Osteoblast (primary cell): ENCODE data around the gene ADI1. TPM values are rescaled to one million over a fixed set of nuclear protein-coding genes. Genes with fewer than 3 reads are reported as not detected.

Experiments
- DNase-seq: peaks from one replicate; pipeline ENCODE4 v3.0.0; 2011; ENCODE audit warnings: low spot score, mixed read lengths; ENCODE audit not compliant: insufficient read length; ENCODE audit errors: missing footprints
- H2AFZ ChIP-seq: 2 replicates; pipeline ENCODE4 v1.6.0; 2011; ENCODE audit warnings: mild to moderate bottlenecking, low read length
- H3K27ac ChIP-seq: 2 replicates; pipeline ENCODE4 v1.5.1; 2011; ENCODE audit warnings: mild to moderate bottlenecking, low read depth, low read length, moderate library complexity
- H3K27me3 ChIP-seq: 2 replicates; pipeline ENCODE4 v1.6.0; 2012; ENCODE audit warnings: mild to moderate bottlenecking, control low read depth, inconsistent platforms, low read length, moderate library complexity; ENCODE audit not compliant: insufficient read depth
- H3K36me3 ChIP-seq: 2 replicates; pipeline ENCODE4 v1.5.1; 2011; ENCODE audit warnings: mild to moderate bottlenecking, low read length, control low read depth, moderate library complexity; ENCODE audit not compliant: insufficient read depth
- H3K4me1 ChIP-seq: 2 replicates; pipeline ENCODE4 v1.5.1; 2011; ENCODE audit warnings: mild to moderate bottlenecking, low read length, control low read depth, moderate library complexity; ENCODE audit not compliant: insufficient read depth
- H3K4me2 ChIP-seq: 2 replicates; pipeline ENCODE4 v1.6.0; 2011; ENCODE audit warnings: mild to moderate bottlenecking, low read length; ENCODE audit not compliant: insufficient read depth
- H3K4me3 ChIP-seq: fragments of 200-600 bp; sonication (generic); 3 replicates; pipeline ENCODE4 v1.5.1; 2012; ENCODE audit warnings: mild to moderate bottlenecking, low read length, inconsistent platforms; ENCODE audit not compliant: insufficient read depth
- H3K79me2 ChIP-seq: 2 replicates; pipeline ENCODE4 v1.6.0; 2012; ENCODE audit warnings: mild to moderate bottlenecking, low read length, control low read depth, inconsistent platforms; ENCODE audit not compliant: insufficient read depth
- H3K9me3 ChIP-seq: 2 replicates; pipeline ENCODE4 v1.5.1; 2011; ENCODE audit warnings: low read depth, low read length, control low read depth
- H4K20me1 ChIP-seq: 2 replicates; pipeline ENCODE4 v1.6.0; 2012; ENCODE audit warnings: mild to moderate bottlenecking, low read length, control low read depth; ENCODE audit not compliant: insufficient read depth
- total RNA-seq: library from RNA; depleted of rRNA; stranded (reverse); fragments of >200 nt; gene quantifications from 2 replicates; pipeline ENCODE4 v1.2.3, GENCODE V29; 2012
- TF ChIP-seq, protein P1 (sequence below): IDR thresholded peaks from 2 replicates; pipeline ENCODE4 v1.5.1; 2011; ENCODE audit warnings: mild to moderate bottlenecking, low read depth, low read length, moderate library complexity; ENCODE audit errors: extremely low read depth

Gene ADI1
- total RNA-seq, 1 donor = 55.4 TPM

DNA sequence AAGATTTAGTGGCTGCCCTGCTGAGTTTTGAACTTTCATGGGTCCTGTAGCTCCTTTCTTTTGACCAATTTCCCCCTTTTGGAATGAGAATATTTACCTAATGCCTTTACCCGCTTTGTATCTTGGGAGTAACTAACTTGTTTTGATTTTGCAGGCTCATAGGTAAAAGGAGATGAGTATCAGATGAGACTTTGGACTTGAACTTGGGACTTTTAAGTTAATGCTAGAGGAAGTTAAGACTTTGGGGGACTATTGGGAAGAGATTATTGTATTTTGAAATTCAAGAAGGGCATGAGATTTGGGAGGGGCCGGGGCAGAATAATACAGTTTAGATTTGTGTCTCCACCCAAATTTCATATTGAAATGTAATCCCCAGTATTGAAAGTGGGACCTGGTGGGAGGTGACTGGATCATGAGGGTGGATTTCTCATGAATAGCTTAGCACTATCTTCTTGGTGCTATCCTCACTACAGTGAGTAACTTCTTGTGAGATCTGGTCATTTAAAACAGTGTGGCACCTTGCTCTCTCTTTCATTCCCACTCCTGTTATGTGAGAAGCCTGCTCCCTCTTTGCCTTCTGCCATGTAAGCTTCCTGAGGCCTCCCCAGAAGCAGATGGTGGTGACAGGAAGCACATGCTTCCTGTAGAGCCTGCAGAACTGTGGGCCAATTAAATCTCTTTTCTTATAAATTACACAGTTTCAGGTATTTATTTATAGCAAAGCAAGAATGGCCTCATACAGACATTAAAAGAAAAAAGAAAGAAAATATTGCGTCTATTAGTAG lies 6.1 kb downstream of the ADI1 start:
- Histone ChIP-seq H3K36me3 (peaks cover 26% of the 10 kb centered on the region), H4K20me1 (no peaks in the 10 kb centered on the region), H3K4me1 (peaks cover 6% of the 10 kb centered on the region), H3K27me3 (no peaks in the 10 kb centered on the region), H3K4me3 (no peak overlapping the region), H3K27ac (no peak overlapping the region), H2AFZ (no peak overlapping the region), H3K4me2 (no peak overlapping the region), H3K9me3 (no peaks in the 10 kb centered on the region), H3K79me2 (peaks cover 21% of the 10 kb centered on the region)
- DNase-seq = no peak
- TF ChIP-seq, protein P1, sequence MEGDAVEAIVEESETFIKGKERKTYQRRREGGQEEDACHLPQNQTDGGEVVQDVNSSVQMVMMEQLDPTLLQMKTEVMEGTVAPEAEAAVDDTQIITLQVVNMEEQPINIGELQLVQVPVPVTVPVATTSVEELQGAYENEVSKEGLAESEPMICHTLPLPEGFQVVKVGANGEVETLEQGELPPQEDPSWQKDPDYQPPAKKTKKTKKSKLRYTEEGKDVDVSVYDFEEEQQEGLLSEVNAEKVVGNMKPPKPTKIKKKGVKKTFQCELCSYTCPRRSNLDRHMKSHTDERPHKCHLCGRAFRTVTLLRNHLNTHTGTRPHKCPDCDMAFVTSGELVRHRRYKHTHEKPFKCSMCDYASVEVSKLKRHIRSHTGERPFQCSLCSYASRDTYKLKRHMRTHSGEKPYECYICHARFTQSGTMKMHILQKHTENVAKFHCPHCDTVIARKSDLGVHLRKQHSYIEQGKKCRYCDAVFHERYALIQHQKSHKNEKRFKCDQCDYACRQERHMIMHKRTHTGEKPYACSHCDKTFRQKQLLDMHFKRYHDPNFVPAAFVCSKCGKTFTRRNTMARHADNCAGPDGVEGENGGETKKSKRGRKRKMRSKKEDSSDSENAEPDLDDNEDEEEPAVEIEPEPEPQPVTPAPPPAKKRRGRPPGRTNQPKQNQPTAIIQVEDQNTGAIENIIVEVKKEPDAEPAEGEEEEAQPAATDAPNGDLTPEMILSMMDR = no peak

DNA sequence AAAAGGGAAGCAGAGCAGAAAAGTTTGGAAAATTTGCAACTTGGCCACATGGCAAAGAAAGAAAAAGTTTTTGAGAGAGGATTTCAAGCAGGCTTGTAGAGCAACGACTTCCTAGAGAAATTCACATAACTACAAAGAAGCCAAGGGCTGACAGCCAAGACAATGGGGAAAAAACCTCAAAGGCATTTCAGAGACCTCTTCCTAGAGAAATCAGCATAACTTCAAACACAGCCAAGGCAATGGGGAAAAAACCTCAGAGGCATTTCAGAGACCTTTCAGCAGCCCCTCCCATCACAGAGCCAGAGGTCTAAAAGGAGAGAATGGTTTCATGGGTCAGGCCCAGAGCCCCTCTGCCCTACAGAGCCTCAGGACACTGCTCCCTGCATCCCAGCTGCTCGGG lies 7.2 kb downstream of the ADI1 start:
- Histone ChIP-seq H3K79me2 (peaks cover 14% of the 10 kb centered on the region), H3K27ac (no peak overlapping the region), H4K20me1 (no peaks in the 10 kb centered on the region), H3K4me1 (no peaks in the 10 kb centered on the region), H3K4me2 (no peak overlapping the region), H3K36me3 (peaks cover 26% of the 10 kb centered on the region), H3K4me3 (no peak overlapping the region), H3K9me3 (no peaks in the 10 kb centered on the region), H2AFZ (no peak overlapping the region), H3K27me3 (no peaks in the 10 kb centered on the region)
- TF ChIP-seq, protein P1 = no peak
- DNase-seq = no peak

DNA sequence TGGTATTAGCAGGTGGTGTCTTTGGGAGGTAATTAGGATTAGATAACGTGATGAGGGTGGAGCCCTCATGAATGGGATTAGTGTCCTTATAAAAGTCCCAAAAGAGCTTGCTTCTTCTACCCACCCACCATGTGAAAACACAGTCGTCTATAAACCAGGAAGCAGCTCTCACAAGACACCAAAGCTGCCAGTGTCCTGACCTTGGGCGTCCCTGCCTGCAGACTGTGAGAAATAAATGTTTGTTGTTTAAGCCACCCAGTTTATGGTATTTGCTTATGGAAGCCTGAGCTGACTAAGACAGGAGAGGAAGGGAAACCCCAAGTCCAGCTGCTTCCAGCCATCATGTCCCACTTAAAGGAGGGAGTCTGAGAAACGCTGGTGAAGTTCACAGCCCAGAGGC lies 13.6 kb downstream of the ADI1 start:
- Histone ChIP-seq H3K9me3 (no peaks in the 10 kb centered on the region), H2AFZ (no peak overlapping the region), H3K4me1 (no peaks in the 10 kb centered on the region), H3K36me3 (peaks cover 21% of the 10 kb centered on the region), H3K4me3 (no peak overlapping the region), H3K79me2 (peaks cover 27% of the 10 kb centered on the region), H3K27ac (no peak overlapping the region), H4K20me1 (peaks cover 4% of the 10 kb centered on the region), H3K4me2 (no peak overlapping the region), H3K27me3 (no peaks in the 10 kb centered on the region)
- TF ChIP-seq, protein P1 = no peak
- no peak for DNase-seq

DNA sequence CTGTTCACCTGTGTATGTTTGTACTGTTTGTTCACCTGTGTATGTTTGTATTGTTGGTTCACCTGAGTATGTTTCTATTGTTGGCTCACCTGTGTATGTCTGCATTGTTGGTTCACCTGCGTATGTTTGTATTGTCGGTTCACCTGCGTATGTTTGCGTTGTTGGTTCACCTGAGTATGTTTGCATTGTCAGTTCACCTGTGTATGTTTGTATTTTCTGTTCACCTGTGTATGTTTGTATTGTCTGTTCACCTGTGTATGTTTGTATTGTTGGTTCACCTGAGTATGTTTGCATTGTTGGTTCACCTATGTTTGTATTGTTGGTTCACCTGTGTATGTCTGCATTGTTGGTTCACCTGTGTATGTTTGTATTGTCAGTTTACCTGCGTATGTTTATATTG lies 14.6 kb downstream of the ADI1 start:
- H3K9me3 ChIP-seq = no peaks in the 10 kb centered on the region
- no peak overlapping the region for H3K4me3 ChIP-seq

More for the DNA sequence above, 14.6 kb downstream of the ADI1 start:
- Histone ChIP-seq H3K4me1 (no peaks in the 10 kb centered on the region), H3K36me3 (peaks cover 24% of the 10 kb centered on the region), H4K20me1 (peaks cover 4% of the 10 kb centered on the region), H2AFZ (no peak overlapping the region), H3K27ac (no peak overlapping the region), H3K4me2 (no peak overlapping the region), H3K27me3 (no peaks in the 10 kb centered on the region), H3K79me2 (peaks cover 27% of the 10 kb centered on the region)
- DNase-seq = no peak
- TF ChIP-seq, protein P1 = no peak
